Epithelial cell of umbilical artery (primary cell): ENCODE data around the gene NAB2. TPM values are rescaled to one million over a fixed set of nuclear protein-coding genes. Genes with fewer than 3 reads are reported as not detected.

ENCODE experiments used
- total RNA-seq: library from RNA; depleted of rRNA; stranded (reverse); fragments of >200 nt; gene quantifications from 2 replicates; pipeline ENCODE4 v1.2.3, GENCODE V29; 2014

The NAB2 gene
- total RNA-seq = 14.1 and 14.3 TPM in 2 replicates

GRCh38 chr12:57088354-57089270, at the start of gene NAB2:
Gene NAB2, plus strand, starts transcription at chr12:57089114. Its CDS starts 158 bp downstream, at chr12:57089272.

GRCh38 chr12:57049890-57050289, 39.0 kb upstream of the NAB2 start, which contains the start of gene MYO1A:
Gene MYO1A, minus strand, starts transcription at chr12:57050129. Its CDS starts 1,806 bp downstream, at chr12:57048323.

GRCh38 chr12:57078519-57079404, 10.2 kb upstream of the NAB2 start, which contains the start of gene NEMP1:
Gene NEMP1, minus strand, starts transcription at chr12:57078791. Its CDS starts 46 bp downstream, at chr12:57078745.

GRCh38 chr12:57111031-57111734, 22.3 kb downstream of the NAB2 start, which contains the start of gene STAT6:
Gene STAT6, minus strand, starts transcription at chr12:57111362. Its CDS starts 3,084 bp downstream, at chr12:57108278.

GRCh38 chr12:57127726-57128518, 39.0 kb downstream of the NAB2 start, which contains the start of gene LRP1:
Gene LRP1, plus strand, starts transcription at chr12:57128483. Its CDS starts 482 bp downstream, at chr12:57128965.

Other genes starting within 250 kb of the NAB2 start
- gene SDR9C7, start 154.7 kb upstream of the NAB2 start, total RNA-seq = not detected in 2 replicates
- gene RDH16, start 131.5 kb upstream of the NAB2 start, total RNA-seq = not detected in 2 replicates
- gene ZBTB39, start 82.6 kb upstream of the NAB2 start, total RNA-seq = 6.2 and 6.8 TPM in 2 replicates
- not detected in 2 replicates for gene TAC3, start 72.6 kb upstream of the NAB2 start, total RNA-seq
- gene MYO1A, start 39.0 kb upstream of the NAB2 start, total RNA-seq = not detected in 2 replicates
- gene NEMP1, start 10.3 kb upstream of the NAB2 start, total RNA-seq = 4.2 and 9.7 TPM in 2 replicates
- 41.3 and 58.1 TPM in 2 replicates for gene STAT6, start 22.2 kb downstream of the NAB2 start, total RNA-seq
- 4.5 and 5.9 TPM in 2 replicates for gene LRP1, start 39.4 kb downstream of the NAB2 start, total RNA-seq
- not detected in 2 replicates for gene LRP1-AS, start 58.5 kb downstream of the NAB2 start, total RNA-seq
- not detected in 2 replicates for gene NXPH4, start 127.7 kb downstream of the NAB2 start, total RNA-seq
- 207 and 228 TPM in 2 replicates for gene SHMT2, start 140.6 kb downstream of the NAB2 start, total RNA-seq
- 0.30 and 0.32 TPM in 2 replicates for gene STAC3, start 162.1 kb downstream of the NAB2 start, total RNA-seq